K562 (cell line): ENCODE results near the gene SPATS2. TPM values are rescaled to one million over a fixed set of nuclear protein-coding genes. Genes with fewer than 3 reads are reported as not detected.

ENCODE experiments used
- CBX3 ChIP-seq, 2 experiments: IDR thresholded peaks; 1 replicate in 1 of 2; 2 replicates in 1 of 2; pipeline ENCODE4 v1.6.1; 2012; ENCODE audit warnings: inconsistent platforms in 2 of 2, low read length in 2 of 2, borderline replicate concordance in 1 of 2, control low read depth in 1 of 2
- GABPA ChIP-seq: fragments of 200-800 bp; sonication (Bioruptor generic); conservative IDR thresholded peaks from 2 replicates; pipeline ENCODE4 v1.6.1; 2016; ENCODE audit warnings: low read depth, missing genetic modification characterization, missing compliant biosample characterization
- POLR2AphosphoS2 ChIP-seq: IDR thresholded peaks from 2 replicates; pipeline ENCODE4 v1.6.1; 2012; ENCODE audit warnings: low read length, improper control_type of control experiment
- SIX5 ChIP-seq, 2 experiments: IDR thresholded peaks; 2 replicates each; pipeline ENCODE4 v1.6.1; 2011; ENCODE audit warnings: low read length in 2 of 2, borderline replicate concordance in 1 of 2, low read depth in 1 of 2, mild to moderate bottlenecking in 1 of 2, moderate library complexity in 1 of 2; ENCODE audit not compliant: insufficient read depth in 1 of 2
- TSC22D4 ChIP-seq: fragments of 450-650 bp; IDR thresholded peaks from 2 replicates; pipeline ENCODE4 v1.6.1; 2016; ENCODE audit warnings: missing genetic modification characterization, missing biosample characterization, control low read depth
- ZFX ChIP-seq: sonication (generic); formaldehyde crosslinking; IDR thresholded peaks from 2 replicates; pipeline ENCODE4 v1.8.0; 2022; ENCODE audit warnings: mild to moderate bottlenecking, missing genetic modification reagents, moderate library complexity
- ZNF311 ChIP-seq: fragments of 250-450 bp; sonication (Bioruptor Pico); IDR thresholded peaks from 2 replicates; pipeline ENCODE4 v1.4.0; 2020; ENCODE audit warnings: mild to moderate bottlenecking, moderate library complexity
- polyA plus RNA-seq, 8 experiments: library from polyadenylated mRNA; depleted of rRNA in 4 of 8; stranded (reverse) in 5 of 8; unstranded in 3 of 8; fragments of >200 nt; fragmentation: Nextera tagmentation in 2 of 8; fragmentation: Illumina TruSeq in 1 of 8; extraction: Ambion mirVana in 2 of 8; extraction: Trizol in 1 of 8; gene quantifications; 2 replicates each; pipeline versions ENCODE4 v1.2.1 to v1.2.3, GENCODE V29; 2011 to 2014; ENCODE audit warnings: inconsistent platforms in 1 of 8, missing spikeins in 1 of 8
- total RNA-seq, 7 experiments: library from RNA; depleted of rRNA in 6 of 7; stranded (reverse); fragments of >200 nt in 6 of 7; fragmentation: Illumina TruSeq in 2 of 7; extraction: Trizol in 2 of 7; gene quantifications; 2 replicates each; pipeline versions ENCODE4 v1.2.1 to v1.2.3, GENCODE V29; 2011 to 2021; ENCODE audit warnings: low replicate concordance in 1 of 7
- TF ChIP-seq, protein P1 (sequence below): conservative IDR thresholded peaks from 2 replicates; pipeline ENCODE4 v1.6.1; 2011; ENCODE audit warnings: low read depth, mild to moderate bottlenecking, low read length; ENCODE audit not compliant: control insufficient read depth
- TF ChIP-seq, protein P2 (sequence below): fragments of 450-650 bp; IDR thresholded peaks from 2 replicates; pipeline ENCODE4 v1.6.1; 2017; ENCODE audit warnings: antibody characterized with exemption, mild to moderate bottlenecking
- TF ChIP-seq, protein P3 (sequence below), 2 experiments: fragments of 450-650 bp in 1 of 2; sonication (generic) in 1 of 2; formaldehyde crosslinking in 1 of 2; IDR thresholded peaks; 2 replicates each; pipeline versions ENCODE4 v1.7.1 to v1.9.0; 2016 to 2022; ENCODE audit warnings: inconsistent platforms in 1 of 2, mild to moderate bottlenecking in 1 of 2, missing genetic modification reagents in 1 of 2

Gene SPATS2
- total and polyA plus RNA-seq, 9 of the 15 experiments (the other 6 are each of a cell fraction or from before 2014, with no cell fraction given), result 5.4 to 48.2 (median 17.5) TPM

DNA sequence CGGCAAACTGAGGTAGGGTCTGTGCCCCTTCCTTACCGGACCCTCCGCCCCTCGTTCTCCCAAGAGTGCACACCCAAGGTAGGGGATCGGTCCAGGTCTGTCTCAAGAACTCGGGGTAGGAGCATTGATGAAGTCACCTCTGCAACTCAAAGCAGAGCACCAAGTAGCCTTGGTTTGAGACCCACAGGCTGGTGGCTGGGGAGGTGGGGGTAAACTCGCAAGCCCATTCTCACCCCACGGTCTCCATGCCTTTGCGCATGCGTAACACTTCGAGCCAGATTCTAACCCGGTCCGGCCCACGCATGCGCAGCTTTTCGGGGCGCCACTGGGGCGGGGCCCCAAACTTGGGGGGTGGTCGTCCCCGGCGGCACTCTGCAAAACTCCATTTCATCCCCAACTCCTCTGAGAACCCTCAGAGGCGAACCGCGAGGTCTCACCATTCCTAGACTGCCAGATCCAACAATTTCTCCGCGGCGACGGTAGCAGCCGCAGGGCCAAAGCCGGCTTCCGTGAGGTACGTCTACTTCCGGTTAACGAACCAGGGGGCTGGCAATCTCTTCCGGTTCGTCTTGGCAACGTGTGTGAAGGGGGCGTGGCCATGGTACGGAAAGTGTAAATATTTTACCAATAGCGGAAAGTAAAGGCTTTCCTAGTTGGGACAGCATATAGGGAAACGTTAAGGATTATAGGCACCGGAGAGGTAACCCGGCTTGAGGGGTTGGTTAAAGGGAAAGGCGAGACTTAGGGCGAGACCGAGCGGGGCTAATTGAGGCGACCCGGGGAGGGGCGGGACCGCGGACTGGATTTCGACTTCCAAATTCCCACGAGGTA is 200.6 kb downstream of the SPATS2 start, which contains the start of gene MCRS1 (continued):
- TF ChIP-seq, protein P1, sequence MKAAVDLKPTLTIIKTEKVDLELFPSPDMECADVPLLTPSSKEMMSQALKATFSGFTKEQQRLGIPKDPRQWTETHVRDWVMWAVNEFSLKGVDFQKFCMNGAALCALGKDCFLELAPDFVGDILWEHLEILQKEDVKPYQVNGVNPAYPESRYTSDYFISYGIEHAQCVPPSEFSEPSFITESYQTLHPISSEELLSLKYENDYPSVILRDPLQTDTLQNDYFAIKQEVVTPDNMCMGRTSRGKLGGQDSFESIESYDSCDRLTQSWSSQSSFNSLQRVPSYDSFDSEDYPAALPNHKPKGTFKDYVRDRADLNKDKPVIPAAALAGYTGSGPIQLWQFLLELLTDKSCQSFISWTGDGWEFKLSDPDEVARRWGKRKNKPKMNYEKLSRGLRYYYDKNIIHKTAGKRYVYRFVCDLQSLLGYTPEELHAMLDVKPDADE, result peak; percentile 7; the same call in 1 of the 2 replicates
- TF ChIP-seq TSC22D4 (tag), result no peak
- TF ChIP-seq, protein P2, sequence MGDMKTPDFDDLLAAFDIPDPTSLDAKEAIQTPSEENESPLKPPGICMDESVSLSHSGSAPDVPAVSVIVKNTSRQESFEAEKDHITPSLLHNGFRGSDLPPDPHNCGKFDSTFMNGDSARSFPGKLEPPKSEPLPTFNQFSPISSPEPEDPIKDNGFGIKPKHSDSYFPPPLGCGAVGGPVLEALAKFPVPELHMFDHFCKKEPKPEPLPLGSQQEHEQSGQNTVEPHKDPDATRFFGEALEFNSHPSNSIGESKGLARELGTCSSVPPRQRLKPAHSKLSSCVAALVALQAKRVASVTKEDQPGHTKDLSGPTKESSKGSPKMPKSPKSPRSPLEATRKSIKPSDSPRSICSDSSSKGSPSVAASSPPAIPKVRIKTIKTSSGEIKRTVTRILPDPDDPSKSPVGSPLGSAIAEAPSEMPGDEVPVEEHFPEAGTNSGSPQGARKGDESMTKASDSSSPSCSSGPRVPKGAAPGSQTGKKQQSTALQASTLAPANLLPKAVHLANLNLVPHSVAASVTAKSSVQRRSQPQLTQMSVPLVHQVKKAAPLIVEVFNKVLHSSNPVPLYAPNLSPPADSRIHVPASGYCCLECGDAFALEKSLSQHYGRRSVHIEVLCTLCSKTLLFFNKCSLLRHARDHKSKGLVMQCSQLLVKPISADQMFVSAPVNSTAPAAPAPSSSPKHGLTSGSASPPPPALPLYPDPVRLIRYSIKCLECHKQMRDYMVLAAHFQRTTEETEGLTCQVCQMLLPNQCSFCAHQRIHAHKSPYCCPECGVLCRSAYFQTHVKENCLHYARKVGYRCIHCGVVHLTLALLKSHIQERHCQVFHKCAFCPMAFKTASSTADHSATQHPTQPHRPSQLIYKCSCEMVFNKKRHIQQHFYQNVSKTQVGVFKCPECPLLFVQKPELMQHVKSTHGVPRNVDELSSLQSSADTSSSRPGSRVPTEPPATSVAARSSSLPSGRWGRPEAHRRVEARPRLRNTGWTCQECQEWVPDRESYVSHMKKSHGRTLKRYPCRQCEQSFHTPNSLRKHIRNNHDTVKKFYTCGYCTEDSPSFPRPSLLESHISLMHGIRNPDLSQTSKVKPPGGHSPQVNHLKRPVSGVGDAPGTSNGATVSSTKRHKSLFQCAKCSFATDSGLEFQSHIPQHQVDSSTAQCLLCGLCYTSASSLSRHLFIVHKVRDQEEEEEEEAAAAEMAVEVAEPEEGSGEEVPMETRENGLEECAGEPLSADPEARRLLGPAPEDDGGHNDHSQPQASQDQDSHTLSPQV, result peak; percentile 40; the same call in 1 of the 2 replicates
- TF ChIP-seq, protein P3, sequence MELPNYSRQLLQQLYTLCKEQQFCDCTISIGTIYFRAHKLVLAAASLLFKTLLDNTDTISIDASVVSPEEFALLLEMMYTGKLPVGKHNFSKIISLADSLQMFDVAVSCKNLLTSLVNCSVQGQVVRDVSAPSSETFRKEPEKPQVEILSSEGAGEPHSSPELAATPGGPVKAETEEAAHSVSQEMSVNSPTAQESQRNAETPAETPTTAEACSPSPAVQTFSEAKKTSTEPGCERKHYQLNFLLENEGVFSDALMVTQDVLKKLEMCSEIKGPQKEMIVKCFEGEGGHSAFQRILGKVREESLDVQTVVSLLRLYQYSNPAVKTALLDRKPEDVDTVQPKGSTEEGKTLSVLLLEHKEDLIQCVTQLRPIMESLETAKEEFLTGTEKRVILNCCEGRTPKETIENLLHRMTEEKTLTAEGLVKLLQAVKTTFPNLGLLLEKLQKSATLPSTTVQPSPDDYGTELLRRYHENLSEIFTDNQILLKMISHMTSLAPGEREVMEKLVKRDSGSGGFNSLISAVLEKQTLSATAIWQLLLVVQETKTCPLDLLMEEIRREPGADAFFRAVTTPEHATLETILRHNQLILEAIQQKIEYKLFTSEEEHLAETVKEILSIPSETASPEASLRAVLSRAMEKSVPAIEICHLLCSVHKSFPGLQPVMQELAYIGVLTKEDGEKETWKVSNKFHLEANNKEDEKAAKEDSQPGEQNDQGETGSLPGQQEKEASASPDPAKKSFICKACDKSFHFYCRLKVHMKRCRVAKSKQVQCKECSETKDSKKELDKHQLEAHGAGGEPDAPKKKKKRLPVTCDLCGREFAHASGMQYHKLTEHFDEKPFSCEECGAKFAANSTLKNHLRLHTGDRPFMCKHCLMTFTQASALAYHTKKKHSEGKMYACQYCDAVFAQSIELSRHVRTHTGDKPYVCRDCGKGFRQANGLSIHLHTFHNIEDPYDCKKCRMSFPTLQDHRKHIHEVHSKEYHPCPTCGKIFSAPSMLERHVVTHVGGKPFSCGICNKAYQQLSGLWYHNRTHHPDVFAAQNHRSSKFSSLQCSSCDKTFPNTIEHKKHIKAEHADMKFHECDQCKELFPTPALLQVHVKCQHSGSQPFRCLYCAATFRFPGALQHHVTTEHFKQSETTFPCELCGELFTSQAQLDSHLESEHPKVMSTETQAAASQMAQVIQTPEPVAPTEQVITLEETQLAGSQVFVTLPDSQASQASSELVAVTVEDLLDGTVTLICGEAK (IDR thresholded peaks at IDR 0.05), result peak; percentile 99
- TF ChIP-seq, protein P3 (CRISPR knock-in tag; IDR thresholded peaks at IDR 0.05), result no peak
- peak; percentile 100 for TF ChIP-seq GABPA
- peak; percentile 99 for TF ChIP-seq ZFX
- TF ChIP-seq POLR2AphosphoS2, result 0 out of 2 replicates have a peak, but pooled peaks have one; percentile 56
- TF ChIP-seq ZNF311, result no peak
- 0 out of 3 replicates have a peak, but pooled peaks of 1 of the 2 experiments have one; percentile 52 for TF ChIP-seq CBX3 (IDR thresholded peaks at IDR 0.05; ENCODE audit: borderline replicate concordance in 1 of 2, low read length in 2 of 2)
- TF ChIP-seq SIX5 (IDR thresholded peaks at IDR 0.05; ENCODE audit: borderline replicate concordance in 1 of 2, insufficient read depth in 1 of 2, low read depth in 1 of 2, low read length in 2 of 2), result peak in 1 of 2 experiments; percentile 18; a peak in 1 of 4 replicates
